Measurements from ENCODE around the gene FASTK.

DNA sequence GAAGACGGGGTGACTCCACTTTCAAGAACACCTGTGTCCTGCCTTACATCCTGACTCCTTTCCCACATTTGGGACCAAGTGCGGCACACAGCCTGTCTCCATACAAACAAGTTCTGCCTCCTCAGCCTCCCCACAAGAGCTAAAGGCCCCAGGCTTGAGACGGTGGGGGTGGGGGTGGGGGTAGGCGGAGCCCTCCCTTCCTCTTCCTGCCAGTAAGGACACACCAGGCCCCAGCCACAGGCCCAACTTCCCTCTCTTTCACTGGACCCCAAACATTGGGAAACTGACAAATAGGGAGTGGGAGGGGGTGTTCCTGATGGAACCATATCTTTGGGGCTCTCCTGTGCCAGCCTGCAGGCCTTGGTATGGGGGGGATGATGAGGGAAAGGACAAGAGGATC, 27.5 kb downstream of the FASTK start:
- TF ChIP-seq CTCF (conservative IDR thresholded peaks at IDR 0.05; ENCODE audit: low read depth, low read length) (no peak), SMC3 (IDR thresholded peaks at IDR 0.05; ENCODE audit: low read depth, low read length) (no peak), MAFK (IDR thresholded peaks at IDR 0.05; ENCODE audit: low read depth, low read length) (no peak), RFX5 (IDR thresholded peaks at IDR 0.05; ENCODE audit: low read depth, low read length) (no peak), RCOR1 (IDR thresholded peaks at IDR 0.05; ENCODE audit: insufficient replicate concordance, low read length) (no peak), RAD21 (IDR thresholded peaks at IDR 0.05; ENCODE audit: low read length) (no peak), USF2 (IDR thresholded peaks at IDR 0.05; ENCODE audit: low read depth, low read length) (no peak), MAZ (IDR thresholded peaks at IDR 0.05; ENCODE audit: borderline replicate concordance, low read depth, low read length) (no peak), POLR2A (IDR thresholded peaks at IDR 0.05; ENCODE audit: low read depth, low read length) (no peak), BHLHE40 (IDR thresholded peaks at IDR 0.05; ENCODE audit: low read depth, low read length) (no peak), MXI1 (IDR thresholded peaks at IDR 0.05; ENCODE audit: borderline replicate concordance, low read depth, low read length) (no peak)
- TF ChIP-seq, protein P1, sequence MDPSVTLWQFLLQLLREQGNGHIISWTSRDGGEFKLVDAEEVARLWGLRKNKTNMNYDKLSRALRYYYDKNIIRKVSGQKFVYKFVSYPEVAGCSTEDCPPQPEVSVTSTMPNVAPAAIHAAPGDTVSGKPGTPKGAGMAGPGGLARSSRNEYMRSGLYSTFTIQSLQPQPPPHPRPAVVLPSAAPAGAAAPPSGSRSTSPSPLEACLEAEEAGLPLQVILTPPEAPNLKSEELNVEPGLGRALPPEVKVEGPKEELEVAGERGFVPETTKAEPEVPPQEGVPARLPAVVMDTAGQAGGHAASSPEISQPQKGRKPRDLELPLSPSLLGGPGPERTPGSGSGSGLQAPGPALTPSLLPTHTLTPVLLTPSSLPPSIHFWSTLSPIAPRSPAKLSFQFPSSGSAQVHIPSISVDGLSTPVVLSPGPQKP (IDR thresholded peaks at IDR 0.05; ENCODE audit: borderline replicate concordance, low read depth, low read length) = no peak
